Liver (tissue), 3 donors: ENCODE measurements around the gene RER1.

Experiments
- JUND ChIP-seq, 2 donors: IDR thresholded peaks; 2 replicates each; pipeline ENCODE4 v1.6.1; 2016; ENCODE audit warnings: antibody characterized with exemption in 2 of 2
- RAD21 ChIP-seq, 2 donors: IDR thresholded peaks; 2 replicates each; pipeline ENCODE4 v1.6.1; 2016; ENCODE audit warnings: antibody characterized with exemption in 2 of 2, mild to moderate bottlenecking in 2 of 2
- TAF1 ChIP-seq: conservative IDR thresholded peaks from 2 replicates; pipeline ENCODE4 v1.6.1; 2016; ENCODE audit warnings: antibody characterized with exemption, mild to moderate bottlenecking
- TF ChIP-seq, protein P1 (sequence below): fragments of 150-350 bp; IDR thresholded peaks from 2 replicates; pipeline ENCODE4 v1.5.1; 2017; ENCODE audit warnings: improper control_type of control experiment, low read depth, low read length; ENCODE audit not compliant: missing input control
- TF ChIP-seq, protein P2 (sequence below): IDR thresholded peaks from 2 replicates; pipeline ENCODE4 v1.6.1; 2016; ENCODE audit warnings: antibody characterized with exemption, mild to moderate bottlenecking
- TF ChIP-seq, protein P3 (sequence below): IDR thresholded peaks from 2 replicates; pipeline ENCODE4 v1.6.1; 2016; ENCODE audit warnings: antibody characterized with exemption
- TF ChIP-seq, protein P4 (sequence below): IDR thresholded peaks from 2 replicates; pipeline ENCODE4 v1.6.1; 2016; ENCODE audit warnings: antibody characterized with exemption
- donor health status: healthy.
- donor health status: healthy.

DNA sequence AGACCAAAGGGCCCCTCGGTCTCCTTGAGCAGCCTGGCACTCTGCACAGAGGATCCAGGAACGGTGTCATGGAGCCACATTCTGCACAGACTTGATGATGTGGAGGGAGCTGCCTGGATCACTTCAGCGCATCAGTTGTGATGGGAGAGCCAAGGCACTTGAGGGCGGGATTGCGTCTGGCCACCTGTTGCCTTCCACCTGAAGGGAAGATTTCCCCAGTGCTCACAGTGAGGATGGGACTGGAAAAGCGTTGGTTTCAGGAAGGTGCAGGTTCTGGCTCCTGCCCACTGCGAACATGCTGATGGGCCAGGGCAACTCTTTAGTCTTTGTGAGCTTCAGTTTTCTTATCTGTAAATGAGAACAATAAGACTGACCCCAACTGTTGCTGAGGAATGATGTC is 2.6 kb downstream of the RER1 start:
- TF ChIP-seq JUND (IDR thresholded peaks at IDR 0.05) (no peak), RAD21 (IDR thresholded peaks at IDR 0.05) (no peak), TAF1 (no peak)
- TF ChIP-seq, protein P1, sequence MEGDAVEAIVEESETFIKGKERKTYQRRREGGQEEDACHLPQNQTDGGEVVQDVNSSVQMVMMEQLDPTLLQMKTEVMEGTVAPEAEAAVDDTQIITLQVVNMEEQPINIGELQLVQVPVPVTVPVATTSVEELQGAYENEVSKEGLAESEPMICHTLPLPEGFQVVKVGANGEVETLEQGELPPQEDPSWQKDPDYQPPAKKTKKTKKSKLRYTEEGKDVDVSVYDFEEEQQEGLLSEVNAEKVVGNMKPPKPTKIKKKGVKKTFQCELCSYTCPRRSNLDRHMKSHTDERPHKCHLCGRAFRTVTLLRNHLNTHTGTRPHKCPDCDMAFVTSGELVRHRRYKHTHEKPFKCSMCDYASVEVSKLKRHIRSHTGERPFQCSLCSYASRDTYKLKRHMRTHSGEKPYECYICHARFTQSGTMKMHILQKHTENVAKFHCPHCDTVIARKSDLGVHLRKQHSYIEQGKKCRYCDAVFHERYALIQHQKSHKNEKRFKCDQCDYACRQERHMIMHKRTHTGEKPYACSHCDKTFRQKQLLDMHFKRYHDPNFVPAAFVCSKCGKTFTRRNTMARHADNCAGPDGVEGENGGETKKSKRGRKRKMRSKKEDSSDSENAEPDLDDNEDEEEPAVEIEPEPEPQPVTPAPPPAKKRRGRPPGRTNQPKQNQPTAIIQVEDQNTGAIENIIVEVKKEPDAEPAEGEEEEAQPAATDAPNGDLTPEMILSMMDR = no peak
- TF ChIP-seq, protein P2, sequence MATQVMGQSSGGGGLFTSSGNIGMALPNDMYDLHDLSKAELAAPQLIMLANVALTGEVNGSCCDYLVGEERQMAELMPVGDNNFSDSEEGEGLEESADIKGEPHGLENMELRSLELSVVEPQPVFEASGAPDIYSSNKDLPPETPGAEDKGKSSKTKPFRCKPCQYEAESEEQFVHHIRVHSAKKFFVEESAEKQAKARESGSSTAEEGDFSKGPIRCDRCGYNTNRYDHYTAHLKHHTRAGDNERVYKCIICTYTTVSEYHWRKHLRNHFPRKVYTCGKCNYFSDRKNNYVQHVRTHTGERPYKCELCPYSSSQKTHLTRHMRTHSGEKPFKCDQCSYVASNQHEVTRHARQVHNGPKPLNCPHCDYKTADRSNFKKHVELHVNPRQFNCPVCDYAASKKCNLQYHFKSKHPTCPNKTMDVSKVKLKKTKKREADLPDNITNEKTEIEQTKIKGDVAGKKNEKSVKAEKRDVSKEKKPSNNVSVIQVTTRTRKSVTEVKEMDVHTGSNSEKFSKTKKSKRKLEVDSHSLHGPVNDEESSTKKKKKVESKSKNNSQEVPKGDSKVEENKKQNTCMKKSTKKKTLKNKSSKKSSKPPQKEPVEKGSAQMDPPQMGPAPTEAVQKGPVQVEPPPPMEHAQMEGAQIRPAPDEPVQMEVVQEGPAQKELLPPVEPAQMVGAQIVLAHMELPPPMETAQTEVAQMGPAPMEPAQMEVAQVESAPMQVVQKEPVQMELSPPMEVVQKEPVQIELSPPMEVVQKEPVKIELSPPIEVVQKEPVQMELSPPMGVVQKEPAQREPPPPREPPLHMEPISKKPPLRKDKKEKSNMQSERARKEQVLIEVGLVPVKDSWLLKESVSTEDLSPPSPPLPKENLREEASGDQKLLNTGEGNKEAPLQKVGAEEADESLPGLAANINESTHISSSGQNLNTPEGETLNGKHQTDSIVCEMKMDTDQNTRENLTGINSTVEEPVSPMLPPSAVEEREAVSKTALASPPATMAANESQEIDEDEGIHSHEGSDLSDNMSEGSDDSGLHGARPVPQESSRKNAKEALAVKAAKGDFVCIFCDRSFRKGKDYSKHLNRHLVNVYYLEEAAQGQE = no peak
- TF ChIP-seq, protein P3, sequence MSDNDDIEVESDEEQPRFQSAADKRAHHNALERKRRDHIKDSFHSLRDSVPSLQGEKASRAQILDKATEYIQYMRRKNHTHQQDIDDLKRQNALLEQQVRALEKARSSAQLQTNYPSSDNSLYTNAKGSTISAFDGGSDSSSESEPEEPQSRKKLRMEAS = no peak
- TF ChIP-seq, protein P4, sequence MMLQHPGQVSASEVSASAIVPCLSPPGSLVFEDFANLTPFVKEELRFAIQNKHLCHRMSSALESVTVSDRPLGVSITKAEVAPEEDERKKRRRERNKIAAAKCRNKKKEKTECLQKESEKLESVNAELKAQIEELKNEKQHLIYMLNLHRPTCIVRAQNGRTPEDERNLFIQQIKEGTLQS = no peak
